ENCODE results near the gene TTC17.

DNA sequence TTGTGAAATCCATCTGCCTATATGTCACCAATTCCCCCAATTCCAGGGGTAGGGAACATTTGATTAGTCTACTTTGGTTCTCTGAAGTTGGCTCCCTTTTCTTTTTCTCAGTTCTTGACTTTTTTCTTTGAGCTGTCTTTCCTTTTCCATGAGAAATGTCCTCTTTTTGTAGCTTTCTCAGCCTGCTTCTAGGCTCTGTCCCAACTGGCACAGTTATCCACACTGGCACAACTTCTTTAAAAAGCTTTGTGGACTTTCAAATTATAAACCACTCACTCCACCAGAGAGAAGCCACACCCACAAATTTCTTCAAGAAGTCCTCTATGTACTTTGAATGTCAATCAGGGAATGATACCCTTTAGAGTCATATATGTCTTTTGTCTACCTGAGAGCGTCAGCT, 100.5 kb downstream of the TTC17 start:
- TF ChIP-seq, protein P1, sequence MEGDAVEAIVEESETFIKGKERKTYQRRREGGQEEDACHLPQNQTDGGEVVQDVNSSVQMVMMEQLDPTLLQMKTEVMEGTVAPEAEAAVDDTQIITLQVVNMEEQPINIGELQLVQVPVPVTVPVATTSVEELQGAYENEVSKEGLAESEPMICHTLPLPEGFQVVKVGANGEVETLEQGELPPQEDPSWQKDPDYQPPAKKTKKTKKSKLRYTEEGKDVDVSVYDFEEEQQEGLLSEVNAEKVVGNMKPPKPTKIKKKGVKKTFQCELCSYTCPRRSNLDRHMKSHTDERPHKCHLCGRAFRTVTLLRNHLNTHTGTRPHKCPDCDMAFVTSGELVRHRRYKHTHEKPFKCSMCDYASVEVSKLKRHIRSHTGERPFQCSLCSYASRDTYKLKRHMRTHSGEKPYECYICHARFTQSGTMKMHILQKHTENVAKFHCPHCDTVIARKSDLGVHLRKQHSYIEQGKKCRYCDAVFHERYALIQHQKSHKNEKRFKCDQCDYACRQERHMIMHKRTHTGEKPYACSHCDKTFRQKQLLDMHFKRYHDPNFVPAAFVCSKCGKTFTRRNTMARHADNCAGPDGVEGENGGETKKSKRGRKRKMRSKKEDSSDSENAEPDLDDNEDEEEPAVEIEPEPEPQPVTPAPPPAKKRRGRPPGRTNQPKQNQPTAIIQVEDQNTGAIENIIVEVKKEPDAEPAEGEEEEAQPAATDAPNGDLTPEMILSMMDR (tag by site-specific recombination; IDR thresholded peaks at IDR 0.05): no peak
- TF ChIP-seq, protein P2, sequence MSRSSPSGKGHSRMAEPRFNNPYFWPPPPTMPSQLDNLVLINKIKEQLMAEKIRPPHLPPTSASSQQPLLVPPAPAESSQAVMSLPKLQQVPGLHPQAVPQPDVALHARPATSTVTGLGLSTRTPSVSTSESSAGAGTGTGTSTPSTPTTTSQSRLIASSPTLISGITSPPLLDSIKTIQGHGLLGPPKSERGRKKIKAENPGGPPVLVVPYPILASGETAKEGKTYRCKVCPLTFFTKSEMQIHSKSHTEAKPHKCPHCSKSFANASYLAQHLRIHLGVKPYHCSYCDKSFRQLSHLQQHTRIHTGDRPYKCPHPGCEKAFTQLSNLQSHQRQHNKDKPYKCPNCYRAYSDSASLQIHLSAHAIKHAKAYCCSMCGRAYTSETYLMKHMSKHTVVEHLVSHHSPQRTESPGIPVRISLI (tag by site-specific recombination; IDR thresholded peaks at IDR 0.05): no peak
- TF ChIP-seq, protein P3, sequence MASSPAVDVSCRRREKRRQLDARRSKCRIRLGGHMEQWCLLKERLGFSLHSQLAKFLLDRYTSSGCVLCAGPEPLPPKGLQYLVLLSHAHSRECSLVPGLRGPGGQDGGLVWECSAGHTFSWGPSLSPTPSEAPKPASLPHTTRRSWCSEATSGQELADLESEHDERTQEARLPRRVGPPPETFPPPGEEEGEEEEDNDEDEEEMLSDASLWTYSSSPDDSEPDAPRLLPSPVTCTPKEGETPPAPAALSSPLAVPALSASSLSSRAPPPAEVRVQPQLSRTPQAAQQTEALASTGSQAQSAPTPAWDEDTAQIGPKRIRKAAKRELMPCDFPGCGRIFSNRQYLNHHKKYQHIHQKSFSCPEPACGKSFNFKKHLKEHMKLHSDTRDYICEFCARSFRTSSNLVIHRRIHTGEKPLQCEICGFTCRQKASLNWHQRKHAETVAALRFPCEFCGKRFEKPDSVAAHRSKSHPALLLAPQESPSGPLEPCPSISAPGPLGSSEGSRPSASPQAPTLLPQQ (tag by site-specific recombination; IDR thresholded peaks at IDR 0.05): no peak
- TF ChIP-seq FEZF1 (tag by site-specific recombination; IDR thresholded peaks at IDR 0.05) (no peak), ZNF558 (tag by site-specific recombination; IDR thresholded peaks at IDR 0.05) (no peak), ZNF114 (tag by site-specific recombination; IDR thresholded peaks at IDR 0.05) (no peak), SCRT2 (tag by site-specific recombination; IDR thresholded peaks at IDR 0.05) (no peak), RBAK (tag by site-specific recombination; IDR thresholded peaks at IDR 0.05) (no peak), ZBTB21 (tag by site-specific recombination; IDR thresholded peaks at IDR 0.05) (no peak)
- TF ChIP-seq, protein P4, sequence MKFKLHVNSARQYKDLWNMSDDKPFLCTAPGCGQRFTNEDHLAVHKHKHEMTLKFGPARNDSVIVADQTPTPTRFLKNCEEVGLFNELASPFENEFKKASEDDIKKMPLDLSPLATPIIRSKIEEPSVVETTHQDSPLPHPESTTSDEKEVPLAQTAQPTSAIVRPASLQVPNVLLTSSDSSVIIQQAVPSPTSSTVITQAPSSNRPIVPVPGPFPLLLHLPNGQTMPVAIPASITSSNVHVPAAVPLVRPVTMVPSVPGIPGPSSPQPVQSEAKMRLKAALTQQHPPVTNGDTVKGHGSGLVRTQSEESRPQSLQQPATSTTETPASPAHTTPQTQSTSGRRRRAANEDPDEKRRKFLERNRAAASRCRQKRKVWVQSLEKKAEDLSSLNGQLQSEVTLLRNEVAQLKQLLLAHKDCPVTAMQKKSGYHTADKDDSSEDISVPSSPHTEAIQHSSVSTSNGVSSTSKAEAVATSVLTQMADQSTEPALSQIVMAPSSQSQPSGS (tag by site-specific recombination; IDR thresholded peaks at IDR 0.05; ENCODE audit: low read depth): no peak
